ENCODE measurements around the gene PAIP2.

DNA sequence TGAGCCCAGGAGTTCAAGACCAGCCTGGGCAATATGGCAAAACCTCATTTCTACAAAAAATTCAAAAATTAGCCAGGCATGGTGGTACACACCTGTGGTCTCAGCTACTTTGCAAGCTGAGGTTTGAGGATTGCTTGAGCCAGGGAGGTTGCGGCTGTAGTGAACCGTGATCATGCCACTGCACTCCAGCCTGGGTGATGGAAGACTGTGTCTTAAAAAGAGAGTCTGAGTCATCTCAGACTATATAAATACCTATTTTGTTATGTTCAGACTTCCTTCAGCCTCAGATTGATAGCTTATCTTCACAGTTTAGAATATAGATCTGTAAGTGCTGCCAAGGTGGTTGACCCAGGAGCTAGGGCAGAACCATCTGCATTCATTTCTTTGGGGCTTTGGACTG is 1.6 kb upstream of the PAIP2 start:
- TF ChIP-seq, protein P1, sequence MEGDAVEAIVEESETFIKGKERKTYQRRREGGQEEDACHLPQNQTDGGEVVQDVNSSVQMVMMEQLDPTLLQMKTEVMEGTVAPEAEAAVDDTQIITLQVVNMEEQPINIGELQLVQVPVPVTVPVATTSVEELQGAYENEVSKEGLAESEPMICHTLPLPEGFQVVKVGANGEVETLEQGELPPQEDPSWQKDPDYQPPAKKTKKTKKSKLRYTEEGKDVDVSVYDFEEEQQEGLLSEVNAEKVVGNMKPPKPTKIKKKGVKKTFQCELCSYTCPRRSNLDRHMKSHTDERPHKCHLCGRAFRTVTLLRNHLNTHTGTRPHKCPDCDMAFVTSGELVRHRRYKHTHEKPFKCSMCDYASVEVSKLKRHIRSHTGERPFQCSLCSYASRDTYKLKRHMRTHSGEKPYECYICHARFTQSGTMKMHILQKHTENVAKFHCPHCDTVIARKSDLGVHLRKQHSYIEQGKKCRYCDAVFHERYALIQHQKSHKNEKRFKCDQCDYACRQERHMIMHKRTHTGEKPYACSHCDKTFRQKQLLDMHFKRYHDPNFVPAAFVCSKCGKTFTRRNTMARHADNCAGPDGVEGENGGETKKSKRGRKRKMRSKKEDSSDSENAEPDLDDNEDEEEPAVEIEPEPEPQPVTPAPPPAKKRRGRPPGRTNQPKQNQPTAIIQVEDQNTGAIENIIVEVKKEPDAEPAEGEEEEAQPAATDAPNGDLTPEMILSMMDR (IDR thresholded peaks at IDR 0.05), result no peak
- TF ChIP-seq POLR2AphosphoS5 (IDR thresholded peaks at IDR 0.05) (no peak), POLR2A (IDR thresholded peaks at IDR 0.05; ENCODE audit: low read depth) (no peak), EP300 (IDR thresholded peaks at IDR 0.05) (no peak)

Data from esophagus muscularis mucosa (tissue), 4 donors.